T-helper 1 cell (primary cell): Measurements from ENCODE around the gene ABCC1.

ENCODE experiments used
- DNase-seq, 5 donors: peaks; one replicate each; pipeline ENCODE4 v3.0.0-alpha.2; 2012 to 2020

Gene ABCC1

GRCh38 chr16:16021646-16021987 is 72.2 kb downstream of the ABCC1 start:
- DNase-seq = no peak

GRCh38 chr16:16021988-16022682 is 72.7 kb downstream of the ABCC1 start:
- no peak for DNase-seq

GRCh38 chr16:16022683-16023064 is 73.3 kb downstream of the ABCC1 start:
- no peak for DNase-seq

- peak in 3 of 5 donors; percentile 19 to 66 (median 29) for DNase-seq
Measured at GRCh38 chr16:16025214-16025968, 76.0 kb downstream of the ABCC1 start.

DNA sequence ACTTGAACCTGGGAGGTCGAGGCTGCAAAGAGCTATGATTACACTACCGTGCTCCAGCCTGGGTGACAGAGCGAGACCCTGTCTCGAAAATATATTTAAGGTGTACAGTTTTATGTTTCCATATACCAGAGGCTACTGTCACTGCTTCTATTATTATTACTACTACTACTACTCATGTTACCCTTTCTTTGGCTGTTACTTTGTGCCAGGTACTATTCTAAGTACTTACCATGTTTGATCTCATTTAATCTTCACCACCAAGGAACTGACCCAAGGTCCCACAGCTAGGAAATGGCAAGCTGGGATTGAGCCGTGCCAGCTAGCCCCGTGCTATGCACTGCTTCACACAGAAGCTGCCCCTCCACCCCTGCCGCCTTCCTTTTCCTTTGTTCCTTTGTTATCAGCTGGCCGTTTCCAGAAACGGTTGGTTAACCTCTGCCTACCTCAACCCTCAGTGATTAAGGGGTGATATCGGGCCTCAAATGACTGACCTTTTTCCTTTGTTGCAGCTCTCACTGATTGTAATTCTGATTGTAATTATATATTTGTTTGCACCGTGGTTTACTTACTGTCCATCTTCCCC is 78.4 kb downstream of the ABCC1 start:
- no peak for DNase-seq

- DNase-seq = no peak
Measured at GRCh38 chr16:16028311-16028999, 79.0 kb downstream of the ABCC1 start.

GRCh38 chr16:16029431-16030011 is 80.1 kb downstream of the ABCC1 start:
- no peak for DNase-seq

- no peak for DNase-seq
Measured at GRCh38 chr16:16030449-16030848, 81.0 kb downstream of the ABCC1 start.

- DNase-seq = no peak
Measured at GRCh38 chr16:16031401-16031800, 82.0 kb downstream of the ABCC1 start.

DNA sequence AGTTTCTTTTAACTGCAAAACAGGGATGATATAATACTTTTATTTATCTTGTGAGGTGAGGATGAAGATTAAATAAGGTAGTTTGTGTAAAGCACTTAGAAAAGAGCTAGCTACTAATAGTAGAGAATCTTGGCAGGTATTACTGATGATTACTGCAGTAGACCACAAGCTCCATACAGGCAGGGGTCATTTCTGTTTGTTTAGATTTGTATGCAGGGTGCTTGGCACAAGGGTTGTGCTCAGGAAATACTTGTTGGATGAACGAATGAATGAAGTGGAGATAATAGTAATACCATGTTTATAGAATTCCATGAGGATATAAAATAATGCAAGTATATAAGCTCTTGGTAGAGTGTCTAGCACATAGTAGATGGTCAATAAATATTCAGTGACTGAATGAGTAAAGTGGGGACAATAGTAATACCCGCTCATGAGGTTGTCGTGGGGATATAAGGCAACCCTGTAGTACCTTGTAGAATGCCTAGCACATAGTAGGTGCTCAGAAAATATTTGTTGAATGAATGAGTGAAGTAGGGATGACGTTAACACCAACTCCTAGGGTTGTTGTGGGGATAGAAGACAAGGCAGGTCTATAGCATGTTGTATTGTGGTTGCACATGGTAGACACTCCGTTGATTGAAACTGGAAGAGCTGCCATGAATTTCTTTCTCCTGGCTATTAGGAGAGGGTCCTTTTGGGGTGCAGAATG is 83.0 kb downstream of the ABCC1 start:
- no peak for DNase-seq

DNA sequence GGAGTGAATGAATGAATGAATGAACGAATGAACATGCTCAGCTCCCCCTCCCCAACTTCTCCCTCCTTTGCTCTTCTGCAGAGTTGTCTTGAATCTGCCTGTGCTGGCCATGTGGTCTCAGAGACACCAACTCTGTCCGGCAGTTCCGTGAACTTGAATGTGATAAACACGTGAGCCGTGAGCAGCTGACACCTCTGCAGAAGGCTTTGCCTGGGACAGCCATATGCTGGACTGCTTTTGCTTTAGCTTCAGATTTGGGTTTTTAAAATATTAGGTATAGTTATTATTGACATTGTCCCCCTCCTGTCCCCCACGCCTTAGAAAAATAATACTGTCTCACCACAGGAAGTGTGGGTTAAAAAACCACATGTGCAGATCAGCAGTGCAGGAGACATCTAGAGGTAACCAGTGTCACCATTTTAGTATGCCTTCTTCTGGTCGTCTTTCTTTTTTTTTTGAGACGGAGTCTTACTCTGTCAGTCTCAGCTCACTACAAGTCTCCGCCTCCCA is 83.8 kb downstream of the ABCC1 start:
- peak in 2 of 5 donors; percentile 8 to 64 for DNase-seq

GRCh38 chr16:16036359-16036792 is 87.0 kb downstream of the ABCC1 start:
- DNase-seq = no peak

DNA sequence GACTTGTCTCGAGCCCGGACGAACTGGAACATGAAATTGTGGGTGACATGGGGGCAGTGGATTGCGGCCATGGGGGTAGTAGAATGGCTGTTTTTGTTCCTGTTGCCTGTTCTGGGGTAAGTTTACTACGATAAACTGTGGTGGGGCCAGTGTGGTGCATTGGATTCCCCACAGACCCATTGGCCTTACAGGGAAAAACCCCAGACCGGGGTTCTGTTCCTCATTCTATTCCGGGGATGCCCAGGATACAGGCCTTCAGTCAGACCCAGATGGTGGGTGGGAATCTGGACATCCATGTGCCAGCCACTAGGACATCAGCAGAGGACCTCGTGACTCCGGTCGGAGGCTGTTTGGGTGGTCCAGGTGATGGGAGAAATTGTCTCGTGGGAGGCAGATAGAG is 88.1 kb downstream of the ABCC1 start:
- no peak for DNase-seq

DNA sequence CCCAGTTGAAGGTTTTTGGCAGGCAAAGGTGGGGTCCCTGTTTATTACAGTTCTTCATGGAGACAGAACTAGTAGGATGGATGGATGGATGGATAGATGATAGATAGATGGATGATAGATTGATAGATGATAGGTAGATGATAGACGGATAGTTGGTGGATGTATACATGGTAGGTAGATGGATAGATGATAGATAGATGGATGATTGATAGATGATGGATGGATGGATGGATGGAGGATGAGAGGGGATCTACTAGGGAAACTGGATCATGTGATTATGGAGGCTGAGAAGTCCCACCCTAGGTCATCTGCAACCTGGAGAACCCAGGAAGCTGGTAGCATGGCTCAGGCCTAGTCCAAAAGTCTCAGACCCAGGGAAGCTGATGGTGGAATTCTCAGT is 88.6 kb downstream of the ABCC1 start:
- no peak for DNase-seq

DNA sequence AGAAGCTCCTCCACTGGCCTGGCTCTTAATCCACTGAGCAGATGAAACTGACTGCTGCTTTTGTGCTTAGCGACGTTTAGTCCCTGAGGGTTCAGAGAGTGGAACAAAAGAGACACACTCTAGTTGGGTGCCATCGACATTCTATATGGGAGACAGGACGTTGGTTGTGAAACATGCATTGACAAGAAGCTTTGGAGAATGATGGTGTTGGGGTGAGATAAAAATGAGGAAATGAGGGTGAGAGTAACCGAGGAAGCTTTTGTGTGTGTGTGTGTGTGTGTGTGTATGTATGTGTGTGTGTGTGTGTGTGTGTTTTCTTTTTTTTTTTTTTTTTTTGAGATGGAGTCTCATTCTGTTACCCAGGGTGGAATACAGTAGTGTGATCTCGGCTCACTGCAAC is 89.5 kb downstream of the ABCC1 start:
- no peak for DNase-seq

GRCh38 chr16:16041196-16041892 is 91.9 kb downstream of the ABCC1 start:
- DNase-seq = peak in 1 of 5 donors; percentile 10

- DNase-seq = no peak
Measured at GRCh38 chr16:16042076-16042475, 92.7 kb downstream of the ABCC1 start.

DNA sequence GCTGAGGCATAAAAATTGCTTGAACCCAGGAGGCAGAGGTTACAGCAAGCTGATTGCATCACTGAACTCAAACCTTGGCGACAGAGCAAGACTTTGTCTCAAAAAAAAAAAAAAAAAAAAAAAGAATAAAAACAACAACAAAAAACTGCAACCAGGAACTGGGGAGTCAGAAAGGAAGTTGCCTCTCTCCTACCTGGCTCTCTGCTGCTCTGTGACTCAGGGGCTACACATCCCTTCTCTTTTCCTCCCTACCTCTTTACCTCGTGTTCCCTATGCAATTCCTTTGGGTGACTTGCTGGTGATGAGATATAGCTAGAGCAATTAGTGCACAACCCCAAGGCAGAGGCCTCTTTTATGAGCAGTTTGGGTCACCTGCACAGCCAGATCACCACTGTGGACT is 95.9 kb downstream of the ABCC1 start:
- DNase-seq = no peak

- no peak for DNase-seq
Measured at GRCh38 chr16:16045879-16046278, 96.5 kb downstream of the ABCC1 start.

DNA sequence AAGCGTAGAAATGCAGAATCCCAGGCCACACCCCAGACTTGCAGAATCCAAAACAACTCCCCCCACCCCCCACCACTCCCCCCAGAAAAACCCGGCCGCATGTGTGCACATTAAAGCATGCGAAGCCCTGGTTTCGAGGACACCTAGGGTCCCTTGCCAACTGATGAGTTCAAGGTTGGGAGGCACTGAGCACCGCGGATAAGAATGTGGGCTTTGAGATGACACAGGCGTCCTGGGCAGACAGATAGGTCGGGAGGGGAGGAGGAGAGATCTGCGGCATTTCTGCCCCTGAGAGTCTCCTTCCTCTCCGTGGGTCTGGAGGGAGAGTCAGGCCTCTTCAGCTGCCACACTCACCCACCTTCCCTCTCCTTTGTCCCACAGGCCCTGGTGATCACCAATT is 98.3 kb downstream of the ABCC1 start:
- no peak for DNase-seq

DNA sequence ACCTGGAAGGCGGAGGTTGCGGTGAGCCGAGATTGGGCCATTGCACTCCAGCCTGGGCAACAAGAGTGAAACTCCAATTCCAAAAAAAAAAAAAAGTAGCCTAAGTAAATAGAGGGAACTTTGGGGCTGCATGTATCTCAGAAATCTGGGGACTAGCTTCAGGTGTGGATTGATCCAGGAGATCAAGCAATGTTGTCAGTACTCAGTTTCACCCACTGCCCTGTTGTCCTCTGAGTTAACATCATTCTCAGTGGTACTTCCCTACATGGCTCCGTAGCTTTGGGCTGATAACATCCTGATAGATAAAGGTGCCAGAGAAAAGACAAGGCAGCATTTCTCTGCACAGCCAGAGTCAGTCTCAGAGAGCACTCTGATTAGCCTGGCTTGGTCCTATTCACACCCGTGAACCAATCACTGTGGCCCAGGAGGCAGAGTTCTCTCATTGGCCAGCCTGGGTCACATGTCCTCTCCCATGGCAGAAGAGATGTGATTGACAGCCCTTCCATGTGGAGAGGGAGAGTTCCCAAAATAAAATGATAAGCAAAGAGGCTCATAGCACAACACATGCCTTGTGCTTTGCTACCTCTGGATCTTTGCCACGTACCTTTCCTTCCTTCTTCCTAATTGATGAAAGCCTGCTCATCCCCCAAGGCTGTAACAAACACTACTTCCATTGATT is 99.6 kb downstream of the ABCC1 start:
- no peak for DNase-seq
